ENCODE measurements around the gene P3H2.
A peak's percentile ranks its signal among the peaks of the same experiment; 100 is the strongest.
"Not testable (repeated sequence)": the region's sequence is repeated elsewhere in the genome, so short reads cannot be mapped to it uniquely, and the experiment has no call there.

P3H2 gene

DNA sequence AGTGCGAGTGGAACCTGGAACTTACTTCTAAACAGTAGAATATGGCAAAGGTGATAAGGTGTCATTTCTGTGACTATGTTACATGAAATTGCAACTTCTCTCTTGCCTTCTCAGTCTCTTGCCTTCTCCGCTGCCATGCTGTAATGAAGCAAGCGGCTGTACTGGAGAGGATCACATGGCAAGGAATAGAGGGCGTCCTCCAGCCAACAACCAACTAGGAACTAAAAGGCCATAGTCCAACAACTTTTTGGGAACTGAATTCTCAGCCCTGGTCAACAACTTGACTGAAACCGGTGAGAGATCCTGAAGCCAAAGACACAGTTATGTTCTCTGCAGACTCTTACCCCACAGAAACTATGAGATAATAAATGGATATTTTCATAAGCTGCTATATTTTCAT lies 143.5 kb downstream of the P3H2 start:
- no peak for DNase-seq

DNA sequence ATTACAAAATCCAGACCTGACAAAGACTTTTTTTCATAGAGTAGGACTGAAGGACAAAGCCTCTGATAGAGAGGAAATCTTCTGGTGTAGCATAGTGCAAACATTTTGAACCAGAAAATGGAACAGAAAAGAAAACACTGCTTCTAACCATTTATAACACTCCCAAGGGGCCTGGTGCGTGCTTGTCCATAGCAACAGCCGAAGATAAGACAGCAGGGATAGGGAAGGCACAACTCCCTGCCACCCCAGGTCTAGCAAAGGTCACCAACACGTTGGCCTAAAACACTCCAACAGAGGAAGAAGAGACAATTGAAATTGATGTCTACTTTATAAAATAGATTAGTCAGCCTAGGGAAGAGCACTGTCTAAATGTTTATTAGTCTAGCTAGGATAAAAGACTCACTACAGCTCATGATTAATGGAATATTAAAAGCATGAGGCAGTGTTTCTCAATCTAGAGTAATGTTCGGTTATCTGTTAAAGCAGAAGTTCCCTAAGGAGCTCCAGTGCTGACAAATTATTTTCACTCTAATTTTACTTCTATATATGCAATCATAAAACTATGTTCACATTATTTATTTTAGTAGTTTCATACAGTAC lies 145.2 kb downstream of the P3H2 start:
- peak in 1 of 3 experiments; percentile 33 for DNase-seq

DNA sequence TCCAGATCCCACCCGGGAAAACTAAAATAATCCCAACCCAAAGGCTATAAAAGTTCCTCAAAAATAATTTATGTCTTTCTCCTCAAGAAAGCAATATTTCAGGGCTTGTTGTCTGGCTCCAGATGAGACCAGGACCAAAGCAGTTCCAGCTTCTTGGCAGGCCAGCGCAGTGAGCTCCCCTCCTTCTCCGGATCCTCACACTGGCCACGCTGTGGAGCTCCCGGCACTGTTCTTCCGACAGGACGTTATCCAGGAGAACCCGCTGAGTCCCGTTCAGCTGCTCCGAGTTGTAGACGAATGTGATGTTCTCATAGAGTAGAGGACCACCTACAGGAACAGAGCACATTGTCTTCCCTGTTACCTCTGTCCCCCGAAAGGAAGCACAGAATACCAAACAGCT lies 146.3 kb downstream of the P3H2 start:
- no peak for DNase-seq

DNA sequence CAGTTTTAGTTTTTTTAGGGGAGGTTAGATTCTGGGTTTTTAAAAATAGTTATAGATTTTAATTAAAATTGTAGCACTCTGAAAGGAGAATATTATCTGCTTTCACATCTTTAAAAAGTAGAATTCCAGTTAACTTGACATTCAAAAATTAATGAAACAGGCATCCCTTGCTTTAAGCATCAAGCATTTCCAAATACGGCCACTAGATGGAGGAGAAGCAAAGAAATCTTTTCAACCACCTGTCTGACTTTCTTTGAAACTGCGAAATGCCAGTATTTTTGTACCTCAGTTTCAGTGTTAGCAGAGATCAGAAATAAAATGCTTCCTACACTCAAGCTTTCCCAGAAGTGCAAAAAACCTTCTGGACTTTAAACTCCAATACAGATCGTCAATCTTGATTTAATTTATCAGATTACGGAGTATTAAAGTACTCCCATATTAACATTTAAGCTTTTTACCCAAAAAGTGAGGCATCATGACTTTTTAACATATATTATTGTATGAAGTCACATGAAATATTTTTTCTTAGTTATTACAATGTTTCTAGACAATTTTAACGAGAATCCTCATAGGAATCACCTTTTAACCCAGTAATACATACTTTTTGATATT lies 153.3 kb downstream of the P3H2 start:
- peak; percentile 23 to 81 (median 63) for DNase-seq

DNA sequence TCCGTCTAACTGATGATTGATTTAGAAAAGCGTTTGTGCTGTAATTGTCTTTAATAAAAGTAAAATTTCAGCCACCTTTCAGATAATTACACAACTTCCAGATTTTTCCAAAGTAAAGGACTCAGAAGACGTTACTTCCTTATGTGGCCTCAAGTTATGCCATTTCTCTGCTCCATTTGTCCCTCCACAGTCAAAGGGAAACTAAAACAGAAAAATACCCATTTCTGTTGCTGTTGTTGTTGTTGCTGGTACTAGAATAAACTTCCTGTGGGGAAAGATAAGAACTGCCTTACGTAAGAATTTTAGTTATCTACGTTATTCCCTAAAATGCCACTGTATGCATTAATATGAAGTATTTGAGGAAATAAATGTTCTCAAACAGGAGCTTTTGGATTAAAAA lies 153.9 kb downstream of the P3H2 start:
- DNase-seq, result no peak

DNA sequence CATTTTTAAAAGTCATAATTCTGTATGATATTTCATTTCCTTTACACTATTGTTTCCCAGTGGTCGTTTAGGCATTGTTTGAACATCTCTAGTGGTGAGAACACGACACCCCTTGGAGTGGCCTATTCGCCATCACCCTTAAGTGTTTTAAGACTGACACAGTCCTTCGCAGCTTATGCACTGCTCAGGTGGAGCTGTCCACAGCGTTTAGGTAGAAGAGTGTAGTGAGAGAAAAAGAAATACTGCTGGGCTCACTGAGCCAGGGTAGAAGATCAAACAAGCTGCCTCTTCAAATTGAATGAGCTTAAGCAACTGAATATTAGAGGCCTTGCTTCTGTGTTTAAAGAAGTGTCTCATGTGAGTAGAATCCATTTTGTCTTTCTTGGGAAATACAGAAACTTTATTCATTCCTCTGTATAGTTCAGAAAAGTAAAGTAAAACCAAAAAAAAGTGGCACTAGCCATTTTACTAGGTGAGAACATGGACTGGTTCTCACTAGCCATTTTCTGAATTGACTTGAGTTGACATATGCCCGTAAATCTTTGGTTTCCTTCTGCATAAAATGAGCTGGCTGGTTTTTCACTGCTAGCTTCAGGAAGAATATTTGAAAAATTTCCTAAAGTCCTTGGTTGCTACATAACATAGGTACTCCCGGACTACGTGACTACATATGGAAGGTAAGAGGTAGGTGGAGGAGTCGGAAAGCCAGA lies 155.9 kb downstream of the P3H2 start:
- peak in 1 of 3 experiments; percentile 8 for DNase-seq

DNA sequence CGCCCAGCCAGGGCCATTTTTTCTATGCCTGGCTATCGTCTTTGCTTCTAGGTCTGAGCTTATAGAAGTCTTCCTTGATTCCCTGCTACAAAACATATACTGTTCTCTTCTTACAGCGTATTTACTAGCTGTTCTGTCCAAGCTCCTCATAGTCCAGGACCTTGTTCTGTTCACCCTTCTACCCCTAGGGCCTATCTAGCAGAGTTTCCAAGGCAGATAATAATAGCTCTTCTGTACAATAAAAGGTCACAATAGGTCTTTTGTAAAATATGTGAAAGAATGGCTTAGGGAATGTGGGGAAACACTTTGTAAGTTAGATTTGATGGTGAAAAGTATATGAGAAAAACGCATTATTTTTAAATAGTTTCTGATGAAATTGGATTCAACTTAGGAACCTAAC lies 158.2 kb downstream of the P3H2 start:
- DNase-seq, result no peak

DNA sequence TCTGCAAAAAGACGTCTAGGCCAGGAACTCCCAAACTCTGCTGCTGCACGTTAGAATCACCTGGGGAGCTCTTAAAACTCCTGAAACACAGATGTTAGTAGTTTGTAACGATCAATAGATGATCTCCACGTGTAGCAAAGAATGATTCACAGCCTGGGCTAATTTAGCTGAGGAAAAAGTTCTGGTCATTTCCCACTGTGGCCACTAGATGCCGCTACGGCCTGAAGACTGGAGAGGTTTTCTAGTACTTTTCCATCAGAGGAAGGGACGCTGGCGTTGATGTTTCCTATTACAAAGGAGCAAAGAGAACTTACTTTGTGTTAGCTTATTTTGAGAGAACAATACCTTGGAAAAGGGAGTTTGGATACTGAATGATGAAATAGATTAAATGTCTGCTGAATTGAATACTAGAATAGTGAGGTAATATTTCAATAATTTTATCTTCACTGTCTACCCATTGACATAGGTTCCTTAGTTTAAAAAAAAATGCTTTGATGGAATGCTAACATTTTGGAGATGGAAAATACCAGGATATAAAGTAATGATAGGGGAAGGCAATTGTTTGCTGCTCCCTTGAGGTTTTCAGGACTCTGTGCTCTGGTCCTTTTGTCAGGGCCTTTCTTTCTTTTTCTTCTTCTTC lies 159.1 kb downstream of the P3H2 start:
- peak; percentile 73 to 90 (median 78) for DNase-seq

DNA sequence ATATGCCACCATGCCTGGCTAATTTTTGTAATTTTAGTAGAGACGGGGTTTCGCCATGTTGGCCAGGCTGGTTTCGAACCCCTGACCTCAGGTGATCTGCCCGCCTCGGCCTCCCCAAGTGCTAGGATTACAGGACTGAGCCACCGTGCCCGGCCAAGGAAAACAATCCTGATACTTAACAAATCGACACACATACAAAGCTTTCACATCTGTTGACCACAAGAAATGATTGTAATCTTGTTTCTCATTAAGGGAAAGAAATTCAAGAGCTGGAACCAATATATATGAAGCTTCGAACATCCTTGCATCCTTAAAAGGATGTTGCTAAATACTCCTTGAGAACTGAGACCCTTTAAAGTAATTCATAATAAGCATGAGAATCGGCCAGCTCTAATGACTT lies 159.6 kb downstream of the P3H2 start:
- not testable (repeated sequence) for DNase-seq

DNA sequence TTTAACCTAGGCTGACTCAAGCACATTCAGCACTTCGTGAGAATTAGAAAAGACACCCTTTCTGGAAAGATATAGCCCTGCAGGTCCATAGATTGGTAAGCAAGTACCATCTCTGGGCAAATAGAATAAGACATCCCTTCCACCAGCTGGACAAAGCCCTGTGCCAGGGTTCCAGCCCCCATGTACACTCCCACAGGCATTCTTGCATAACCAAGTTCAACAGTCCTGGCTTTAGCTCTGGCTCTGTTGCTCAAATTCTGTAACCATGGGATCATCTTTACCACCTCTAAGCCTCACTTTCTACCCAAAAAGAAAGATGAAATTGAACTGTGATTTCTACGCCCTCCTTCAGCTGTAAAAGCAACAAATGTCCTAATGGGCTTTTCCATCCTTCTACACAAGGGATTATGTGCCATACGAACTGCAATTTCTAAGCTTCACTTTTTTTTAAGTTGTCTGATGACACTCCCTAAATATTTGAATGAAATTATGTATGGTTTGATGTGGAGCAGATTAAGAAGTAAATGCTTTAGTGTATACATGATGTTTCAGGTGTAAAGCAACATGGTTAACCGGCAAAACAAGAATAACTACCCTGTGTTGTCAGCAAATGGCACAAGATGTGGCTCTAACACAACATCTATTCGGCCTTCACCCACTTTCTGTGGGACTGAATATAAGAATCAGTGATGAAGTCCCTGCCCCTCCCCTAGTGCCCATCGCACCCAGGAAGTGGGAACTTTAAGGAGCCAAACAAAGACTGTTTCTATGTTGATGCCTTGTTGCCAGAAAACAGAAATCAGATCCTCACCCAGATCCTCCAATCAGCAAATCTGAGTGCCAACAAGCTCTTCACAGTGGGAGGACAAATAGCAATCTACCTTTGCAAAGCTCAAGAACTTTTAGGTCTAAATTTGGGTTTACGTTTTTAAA lies 165.7 kb downstream of the P3H2 start:
- no peak for DNase-seq

DNA sequence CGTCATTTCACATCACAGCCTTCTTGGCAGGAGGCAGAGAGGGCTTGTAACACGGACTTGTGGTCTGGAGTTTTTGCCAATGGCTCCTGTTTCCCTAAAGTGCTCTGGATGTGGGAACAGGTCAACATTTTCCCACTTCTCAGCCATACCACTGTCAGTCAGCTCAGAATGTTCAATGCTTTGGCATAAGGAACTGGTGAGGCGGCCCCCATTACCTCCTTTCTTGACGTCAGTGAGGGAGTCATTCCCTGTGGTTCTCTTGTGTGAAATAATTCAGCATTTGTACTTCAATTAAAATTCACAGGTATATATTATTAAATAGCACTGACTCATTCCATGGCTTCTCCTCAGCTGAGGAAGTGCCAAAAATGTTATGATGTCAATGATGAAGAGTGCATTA lies 167.1 kb downstream of the P3H2 start:
- DNase-seq, result no peak

DNA sequence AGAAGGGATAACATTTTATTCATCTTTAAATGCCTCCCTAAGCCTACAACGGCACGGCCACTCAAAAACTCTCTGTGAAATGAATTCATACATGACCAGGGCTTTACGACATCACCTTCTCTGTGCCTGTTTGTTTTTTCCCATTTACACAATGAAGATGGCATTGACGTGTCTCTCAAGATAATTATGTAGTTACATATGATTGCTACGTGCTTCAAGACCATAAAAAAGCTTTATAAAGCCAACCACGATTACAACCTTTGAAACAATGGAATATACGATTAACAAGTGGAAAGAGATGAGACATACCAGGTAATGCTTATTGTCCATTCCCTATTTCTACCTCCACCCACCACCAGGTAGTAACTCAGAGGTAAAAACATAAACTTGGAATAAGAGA lies 168.4 kb downstream of the P3H2 start:
- DNase-seq, result peak in 1 of 3 experiments; percentile 50

DNA sequence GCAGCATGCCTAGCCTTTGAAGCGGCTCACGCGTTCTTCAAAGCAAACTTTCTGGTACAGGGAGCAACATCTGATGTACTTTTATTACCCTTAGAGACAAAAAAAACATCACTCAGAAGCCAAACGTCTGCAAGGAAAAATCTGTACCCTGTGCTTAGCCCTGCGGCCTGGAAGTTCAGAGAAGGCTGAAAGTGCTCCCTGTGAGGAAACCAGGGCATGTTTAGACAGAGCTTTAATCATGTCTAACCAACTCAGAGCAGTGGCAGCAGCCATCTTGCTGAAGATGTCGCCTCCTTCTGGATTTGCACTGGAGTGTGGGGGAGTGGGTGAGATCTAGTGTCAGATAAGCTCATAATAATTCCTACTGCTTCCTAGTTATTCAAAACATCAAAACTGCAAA lies 170.4 kb downstream of the P3H2 start:
- DNase-seq, result no peak

DNA sequence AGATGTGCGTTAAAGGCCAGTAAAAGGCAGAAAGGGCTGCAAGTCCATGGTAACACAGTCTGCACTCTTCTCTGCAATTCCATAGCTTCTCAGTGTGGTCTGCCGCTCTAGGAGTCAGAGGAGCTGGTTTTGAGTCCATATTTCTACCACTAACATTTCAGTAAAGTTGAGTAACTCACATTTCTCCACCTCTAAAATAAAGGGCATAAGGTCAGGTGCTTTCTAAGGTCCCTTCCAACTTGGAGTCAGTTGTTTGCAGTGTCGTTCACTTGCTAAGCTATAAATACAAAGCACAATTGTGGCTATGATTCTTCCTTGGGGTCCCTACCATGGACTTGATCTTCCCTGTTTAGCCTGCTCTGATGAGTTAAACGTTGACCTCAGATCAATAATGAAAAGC lies 171.1 kb downstream of the P3H2 start:
- no peak for DNase-seq

DNA sequence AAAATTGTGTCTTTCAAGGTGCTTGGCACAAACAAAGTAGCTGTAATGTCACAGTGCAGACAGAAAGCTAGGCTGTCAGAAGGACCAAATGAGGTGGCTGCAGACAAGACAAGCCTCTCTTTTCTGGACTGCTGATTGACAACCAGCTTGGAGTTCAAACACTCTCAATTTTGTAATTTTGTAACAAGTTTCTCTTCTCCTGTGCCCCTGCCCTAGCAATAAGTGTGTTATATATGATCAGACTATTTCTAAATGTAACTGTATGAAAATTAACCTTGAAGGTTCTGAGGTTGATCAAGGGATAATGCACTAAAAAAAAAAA lies 172.0 kb downstream of the P3H2 start:
- DNase-seq, result no peak

DNA sequence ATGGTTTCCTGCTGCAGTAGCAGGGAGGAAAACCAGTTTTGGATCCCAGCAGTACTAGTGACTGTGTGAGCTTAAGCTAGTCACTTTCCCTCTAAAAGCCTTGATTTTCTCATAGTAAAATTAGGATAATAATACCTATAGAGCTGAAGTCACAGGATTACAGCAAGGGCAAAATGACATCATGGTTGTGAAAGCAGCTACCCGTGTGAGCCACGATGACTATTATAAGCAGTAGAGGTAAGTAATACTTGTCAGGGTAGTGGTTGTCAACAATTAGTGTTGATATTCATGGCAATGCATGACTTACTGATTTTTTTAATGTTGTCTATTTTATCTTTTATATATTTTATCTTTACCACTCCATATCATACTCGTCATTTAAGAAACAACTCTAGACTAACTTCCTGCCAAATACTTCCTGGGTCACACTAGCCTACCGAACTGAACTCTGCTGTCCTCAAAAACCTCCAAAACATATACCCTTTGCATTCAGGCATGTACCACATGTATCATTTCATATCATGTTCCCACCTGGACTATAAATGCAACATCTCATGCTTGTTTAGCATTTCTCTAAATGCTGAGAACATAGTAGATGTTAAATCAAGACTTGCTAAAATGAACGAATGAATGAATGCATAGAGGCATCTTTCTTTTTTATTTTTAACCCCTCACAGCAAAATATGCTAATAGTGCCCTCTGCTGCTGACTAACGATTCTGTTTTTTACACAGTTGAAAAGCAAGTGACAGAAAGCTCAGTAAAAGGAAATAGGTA lies 172.6 kb downstream of the P3H2 start:
- peak; percentile 12 to 73 (median 48) for DNase-seq

DNA sequence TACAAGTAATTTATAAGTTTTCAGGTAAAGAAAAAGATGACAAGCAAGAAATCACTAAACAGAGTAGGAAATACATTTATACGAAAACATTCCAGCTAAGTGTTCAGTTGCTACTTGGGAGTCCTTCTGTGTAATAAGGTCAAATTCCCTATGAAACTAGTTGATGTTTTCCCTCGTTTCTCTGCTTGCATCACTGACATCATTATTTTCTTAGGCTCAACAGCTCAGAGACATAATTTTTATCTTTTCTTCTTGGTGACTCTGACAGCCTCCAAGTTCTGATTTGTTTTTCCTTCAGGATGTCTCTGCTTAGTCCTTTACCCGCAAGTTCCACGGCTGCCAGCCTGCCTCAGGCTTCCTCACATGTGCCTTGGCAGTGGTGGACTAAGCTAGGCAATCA lies 173.6 kb downstream of the P3H2 start:
- no peak for DNase-seq

DNA sequence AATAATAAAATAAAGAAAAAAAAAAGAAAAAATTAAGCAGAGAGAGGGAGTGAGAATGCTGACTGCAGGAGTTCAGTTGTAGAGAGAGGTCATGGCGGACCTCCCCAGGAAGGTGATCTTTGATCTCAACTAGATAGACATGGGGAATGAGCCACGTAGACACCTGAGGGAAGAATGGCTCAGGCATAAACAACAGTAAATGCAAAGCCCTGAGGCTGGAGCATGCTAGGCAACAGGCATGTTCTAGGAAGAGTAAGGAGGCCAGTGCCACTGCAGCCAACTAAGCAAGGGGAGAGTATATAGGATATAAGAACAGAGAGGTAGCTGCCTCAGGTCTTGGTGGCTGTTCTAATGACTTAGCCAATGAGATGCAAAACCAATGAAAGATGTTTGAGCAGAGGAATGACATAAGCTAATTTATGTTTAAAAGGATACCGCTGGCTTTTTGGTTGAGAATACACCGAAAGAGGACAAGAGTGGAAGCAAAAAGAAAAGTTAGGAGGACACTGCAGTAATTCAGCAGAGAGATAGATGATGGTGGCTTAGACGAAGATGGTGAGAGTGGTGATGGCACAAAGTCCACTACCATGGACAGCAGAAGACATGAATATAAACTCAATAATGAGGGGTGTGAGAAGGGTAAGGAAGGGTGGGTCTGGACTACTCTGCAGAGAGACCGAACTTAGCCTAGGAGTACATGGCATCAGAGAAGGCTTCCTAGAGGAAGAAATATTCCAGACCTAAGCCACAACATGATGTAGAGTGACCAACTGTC lies 174.6 kb downstream of the P3H2 start:
- DNase-seq, result no peak

DNA sequence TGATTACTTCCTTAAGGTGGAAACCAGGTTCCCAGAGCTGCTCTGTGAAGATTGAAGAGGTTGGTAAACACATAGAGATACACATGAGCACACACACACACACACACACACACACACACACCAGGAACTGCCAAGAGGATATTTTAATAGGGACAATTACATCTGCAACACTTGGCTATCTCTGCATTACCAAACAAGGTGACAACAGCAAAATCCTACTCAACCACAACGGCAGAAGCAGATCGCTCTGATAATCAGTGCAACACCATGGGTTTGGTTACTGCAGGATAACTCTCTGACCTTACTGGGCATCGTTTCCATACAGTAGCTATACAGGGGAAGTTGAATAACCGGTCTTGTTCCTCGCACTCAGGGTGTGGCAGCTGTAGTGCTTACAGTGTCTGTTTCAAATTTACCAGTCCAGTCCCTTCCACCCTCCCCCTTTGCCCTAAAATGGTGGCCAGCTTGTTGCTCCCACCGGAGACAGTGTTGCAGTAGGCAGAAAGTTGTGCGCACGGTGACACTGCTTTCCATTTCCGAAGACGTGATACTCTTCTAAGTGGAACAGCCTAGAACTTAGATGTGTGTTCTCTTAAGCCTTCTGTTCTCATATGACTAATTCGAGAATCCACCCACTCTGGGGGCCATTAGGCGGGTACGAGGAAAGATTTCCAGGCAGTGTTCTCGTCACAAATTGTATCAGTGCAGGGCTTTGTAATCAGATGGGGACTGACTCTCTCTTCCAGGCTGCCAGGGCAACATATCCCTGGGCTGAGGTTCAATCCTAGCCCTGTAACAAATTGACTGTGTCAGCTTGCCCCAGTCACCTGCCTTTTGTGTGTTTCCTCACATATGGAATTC lies 176.2 kb downstream of the P3H2 start:
- DNase-seq, result no peak

DNA sequence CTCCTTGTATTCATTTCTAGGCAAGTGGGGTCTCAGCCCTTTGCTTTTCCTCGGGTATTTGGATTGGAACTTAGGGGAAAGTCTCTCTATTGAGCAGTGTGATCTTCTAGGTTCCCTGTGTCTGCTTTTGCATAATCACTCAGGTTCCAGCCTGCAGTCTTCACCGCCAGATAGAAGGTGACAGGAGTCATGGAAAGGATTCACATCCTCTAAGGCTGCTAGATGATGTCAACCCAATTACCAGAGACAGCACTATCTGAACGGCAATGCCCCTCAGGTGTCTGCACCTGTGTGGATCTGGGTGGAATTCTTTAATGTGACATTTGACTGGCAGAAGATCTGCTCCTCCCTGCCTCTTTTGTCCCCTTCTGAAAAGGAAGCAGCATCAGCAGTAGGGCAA lies 177.7 kb downstream of the P3H2 start:
- DNase-seq, result no peak
